ENCODE data around the gene SH2D4B.

SH2D4B gene

DNA sequence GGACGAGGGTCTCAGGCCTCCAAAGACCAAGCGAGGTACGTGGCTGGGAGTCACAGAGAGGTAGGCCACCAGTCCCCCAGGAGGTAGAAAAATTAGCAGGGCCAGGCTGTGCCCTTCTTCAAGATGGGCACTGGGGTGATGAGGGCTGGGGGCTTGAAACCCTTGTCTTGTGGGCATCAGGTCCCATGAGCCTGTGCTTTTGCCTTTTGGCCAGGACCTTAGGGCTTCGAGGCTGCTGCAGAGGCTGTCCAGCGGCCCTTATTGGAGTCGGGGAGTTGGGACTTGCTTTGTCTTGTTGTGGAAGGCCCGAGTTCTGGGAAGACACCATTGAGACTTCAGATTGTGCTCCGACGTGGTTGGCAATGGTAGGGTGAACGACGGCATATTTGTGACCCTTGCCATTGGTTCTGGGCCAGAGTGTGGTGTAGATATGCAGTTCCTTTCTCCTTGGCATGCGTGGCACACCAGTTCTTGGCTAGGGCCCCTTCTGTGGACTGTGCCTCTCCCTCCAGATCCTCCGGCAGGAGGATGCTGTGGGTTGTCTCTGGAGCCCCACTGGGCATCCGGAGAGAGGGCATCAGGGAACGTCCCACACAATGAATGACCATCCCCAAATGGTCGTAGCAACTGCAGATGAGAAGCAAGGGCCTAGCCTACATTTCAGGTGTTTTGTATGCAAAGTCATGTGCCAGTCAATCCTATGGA is 931 bp downstream of the SH2D4B start:
- TF ChIP-seq, protein P1, sequence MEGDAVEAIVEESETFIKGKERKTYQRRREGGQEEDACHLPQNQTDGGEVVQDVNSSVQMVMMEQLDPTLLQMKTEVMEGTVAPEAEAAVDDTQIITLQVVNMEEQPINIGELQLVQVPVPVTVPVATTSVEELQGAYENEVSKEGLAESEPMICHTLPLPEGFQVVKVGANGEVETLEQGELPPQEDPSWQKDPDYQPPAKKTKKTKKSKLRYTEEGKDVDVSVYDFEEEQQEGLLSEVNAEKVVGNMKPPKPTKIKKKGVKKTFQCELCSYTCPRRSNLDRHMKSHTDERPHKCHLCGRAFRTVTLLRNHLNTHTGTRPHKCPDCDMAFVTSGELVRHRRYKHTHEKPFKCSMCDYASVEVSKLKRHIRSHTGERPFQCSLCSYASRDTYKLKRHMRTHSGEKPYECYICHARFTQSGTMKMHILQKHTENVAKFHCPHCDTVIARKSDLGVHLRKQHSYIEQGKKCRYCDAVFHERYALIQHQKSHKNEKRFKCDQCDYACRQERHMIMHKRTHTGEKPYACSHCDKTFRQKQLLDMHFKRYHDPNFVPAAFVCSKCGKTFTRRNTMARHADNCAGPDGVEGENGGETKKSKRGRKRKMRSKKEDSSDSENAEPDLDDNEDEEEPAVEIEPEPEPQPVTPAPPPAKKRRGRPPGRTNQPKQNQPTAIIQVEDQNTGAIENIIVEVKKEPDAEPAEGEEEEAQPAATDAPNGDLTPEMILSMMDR (IDR thresholded peaks at IDR 0.05) = no peak
- DNase-seq = no peak
- Mint-ChIP-seq H3K4me3 (no peak overlapping the region), H3K27me3 (ENCODE audit: low read depth, poor library complexity) (peaks cover 18% of the 10 kb centered on the region), H3K9me3 (peaks cover 22% of the 10 kb centered on the region), H3K36me3 (ENCODE audit: low read depth) (peaks cover 13% of the 10 kb centered on the region), H3K27ac (no peak overlapping the region), H3K4me1 (peaks cover 42% of the 10 kb centered on the region)

GRCh38 chr10:80539421-80540031 is 1.8 kb downstream of the SH2D4B start:
- no peak overlapping the region for H3K27ac Mint-ChIP-seq
- H3K36me3 Mint-ChIP-seq (ENCODE audit: low read depth) = peaks cover 14% of the 10 kb centered on the region
- DNase-seq = no peak
- peaks cover 42% of the 10 kb centered on the region for H3K4me1 Mint-ChIP-seq
- H3K9me3 Mint-ChIP-seq = peaks cover 22% of the 10 kb centered on the region
- TF ChIP-seq, protein P1 (IDR thresholded peaks at IDR 0.05) = no peak
- no peak overlapping the region for H3K4me3 Mint-ChIP-seq
- H3K27me3 Mint-ChIP-seq (ENCODE audit: low read depth, poor library complexity) = peaks cover 20% of the 10 kb centered on the region

DNA sequence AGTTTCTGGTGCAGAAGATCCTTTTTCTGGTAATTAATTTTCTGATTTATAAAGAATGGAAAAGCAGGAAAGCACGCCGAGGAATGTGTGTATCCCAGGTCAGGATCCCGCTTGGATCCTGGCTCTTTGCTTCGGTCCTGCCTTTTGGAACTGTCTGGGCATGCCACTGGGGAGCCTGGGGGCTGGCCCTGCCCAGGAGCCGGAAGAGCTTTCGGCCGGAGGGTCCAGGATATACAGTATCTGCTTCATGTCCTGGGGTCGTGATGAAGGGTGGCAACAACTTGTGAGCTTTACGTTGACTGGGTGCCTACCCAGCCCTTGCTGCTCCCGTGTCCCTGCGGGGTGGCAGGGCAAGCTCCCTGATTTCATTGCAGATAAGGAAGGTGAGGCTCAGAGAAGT is 2.4 kb downstream of the SH2D4B start:
- Mint-ChIP-seq H3K36me3 (ENCODE audit: low read depth) (peaks cover 18% of the 10 kb centered on the region), H3K9me3 (peaks cover 28% of the 10 kb centered on the region), H3K4me1 (peaks cover 42% of the 10 kb centered on the region), H3K4me3 (no peak overlapping the region), H3K27me3 (ENCODE audit: low read depth, poor library complexity) (peaks cover 23% of the 10 kb centered on the region), H3K27ac (no peak overlapping the region)
- TF ChIP-seq, protein P1 (IDR thresholded peaks at IDR 0.05) = no peak
- no peak for DNase-seq

DNA sequence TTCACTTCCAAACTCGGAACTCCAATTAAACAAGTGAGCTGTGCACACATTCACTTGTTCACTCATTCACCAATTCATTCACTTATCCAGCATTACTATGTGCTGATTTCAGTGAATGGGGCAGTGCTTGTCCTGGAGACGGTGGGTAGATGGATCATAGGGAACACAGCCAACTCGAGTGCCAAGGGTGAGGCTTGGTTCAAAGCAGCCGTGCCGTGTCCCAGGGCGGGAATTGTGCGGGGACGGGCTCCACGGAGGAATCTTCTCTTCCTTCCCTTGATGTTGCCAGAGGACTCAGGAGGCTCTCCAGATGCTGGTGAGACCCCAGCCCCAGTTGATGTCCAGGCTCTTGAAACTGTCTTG is 2.9 kb downstream of the SH2D4B start:
- Mint-ChIP-seq H3K9me3 (peaks cover 26% of the 10 kb centered on the region), H3K4me3 (no peak overlapping the region), H3K36me3 (ENCODE audit: low read depth) (peaks cover 13% of the 10 kb centered on the region), H3K27ac (no peak overlapping the region), H3K27me3 (ENCODE audit: low read depth, poor library complexity) (peaks cover 22% of the 10 kb centered on the region), H3K4me1 (peaks cover 42% of the 10 kb centered on the region)
- TF ChIP-seq, protein P1 (IDR thresholded peaks at IDR 0.05) = no peak
- DNase-seq = no peak

DNA sequence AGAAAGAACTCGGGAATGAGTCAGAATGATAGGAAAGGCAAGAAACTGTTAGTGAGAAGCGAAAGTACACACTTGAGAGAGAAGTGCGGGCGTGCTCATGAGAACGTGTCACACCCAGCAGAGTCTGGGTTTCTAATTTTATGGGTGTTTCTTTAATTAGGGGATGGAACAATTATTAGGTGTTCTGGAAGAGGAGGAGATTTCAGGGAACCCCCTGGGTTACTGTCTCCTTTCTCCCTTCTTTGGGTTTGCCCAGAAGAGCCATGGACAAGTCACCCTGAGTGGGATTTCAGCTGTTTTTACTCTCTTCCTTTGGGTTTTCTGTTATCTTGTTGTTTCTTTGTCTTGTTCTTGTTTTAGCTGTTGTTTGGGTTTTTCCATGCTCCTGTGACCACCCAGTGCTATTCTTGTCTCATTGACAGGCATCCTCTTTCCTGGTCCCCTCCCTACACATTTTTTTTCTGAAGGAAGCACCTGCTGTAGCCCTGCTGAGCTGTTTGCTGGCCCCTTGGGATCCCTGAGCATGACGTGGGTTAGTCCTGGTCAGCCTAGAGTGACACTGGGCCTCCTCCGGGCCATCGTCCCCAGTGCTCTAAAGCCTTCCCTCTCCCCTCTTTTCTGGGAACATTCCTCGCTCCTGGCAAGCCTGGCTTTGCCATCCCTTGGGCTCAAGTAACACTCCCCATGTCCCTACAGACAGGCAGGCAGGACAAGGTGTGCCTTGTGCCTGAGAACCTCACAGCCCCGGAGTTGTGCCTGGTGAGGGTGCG is 3.5 kb downstream of the SH2D4B start:
- Mint-ChIP-seq H3K9me3 (peaks cover 23% of the 10 kb centered on the region), H3K4me3 (no peak overlapping the region), H3K4me1 (peaks cover 42% of the 10 kb centered on the region), H3K27me3 (ENCODE audit: low read depth, poor library complexity) (peaks cover 28% of the 10 kb centered on the region), H3K36me3 (ENCODE audit: low read depth) (peaks cover 13% of the 10 kb centered on the region), H3K27ac (no peak overlapping the region)
- TF ChIP-seq, protein P1 (IDR thresholded peaks at IDR 0.05) = no peak
- DNase-seq = no peak

Data from nephron progenitor cell (in vitro differentiated cells).